ENCODE measurements around the gene CYP19A1. TPM values are rescaled to one million over a fixed set of nuclear protein-coding genes. Genes with fewer than 3 reads are reported as not detected.
"Not testable (repeated sequence)": the region's sequence is repeated elsewhere in the genome, so short reads cannot be mapped to it uniquely, and the experiment has no call there.

The CYP19A1 gene
- total RNA-seq, 2 donors from 2014 or later = not detected

DNA sequence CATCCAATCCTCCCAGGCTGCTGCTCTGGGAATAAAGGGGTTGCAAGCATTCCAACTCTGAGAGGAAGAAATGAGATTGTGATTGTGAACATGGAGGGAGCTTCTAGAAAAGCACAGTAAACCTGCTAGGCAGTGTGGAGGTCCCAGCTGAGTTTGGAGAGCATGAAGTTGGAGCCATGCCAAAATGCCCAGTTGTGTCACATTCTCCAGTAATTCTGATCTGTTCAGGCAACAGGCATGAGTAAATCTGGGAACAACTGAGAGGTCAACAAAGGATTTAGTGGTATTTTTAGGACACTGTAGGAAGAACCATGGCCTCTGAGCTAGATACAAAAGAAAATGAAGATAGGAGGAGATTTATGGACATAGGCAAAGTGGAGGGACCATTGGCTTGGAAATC lies 74.7 kb downstream of the CYP19A1 start:
- no peak overlapping the region for H3K27ac ChIP-seq
- H3K4me3 ChIP-seq = no peak overlapping the region
- peaks cover 5% of the 10 kb centered on the region for H3K4me1 ChIP-seq
- H3K36me3 ChIP-seq = no peaks in the 10 kb centered on the region
- TF ChIP-seq, protein P1, sequence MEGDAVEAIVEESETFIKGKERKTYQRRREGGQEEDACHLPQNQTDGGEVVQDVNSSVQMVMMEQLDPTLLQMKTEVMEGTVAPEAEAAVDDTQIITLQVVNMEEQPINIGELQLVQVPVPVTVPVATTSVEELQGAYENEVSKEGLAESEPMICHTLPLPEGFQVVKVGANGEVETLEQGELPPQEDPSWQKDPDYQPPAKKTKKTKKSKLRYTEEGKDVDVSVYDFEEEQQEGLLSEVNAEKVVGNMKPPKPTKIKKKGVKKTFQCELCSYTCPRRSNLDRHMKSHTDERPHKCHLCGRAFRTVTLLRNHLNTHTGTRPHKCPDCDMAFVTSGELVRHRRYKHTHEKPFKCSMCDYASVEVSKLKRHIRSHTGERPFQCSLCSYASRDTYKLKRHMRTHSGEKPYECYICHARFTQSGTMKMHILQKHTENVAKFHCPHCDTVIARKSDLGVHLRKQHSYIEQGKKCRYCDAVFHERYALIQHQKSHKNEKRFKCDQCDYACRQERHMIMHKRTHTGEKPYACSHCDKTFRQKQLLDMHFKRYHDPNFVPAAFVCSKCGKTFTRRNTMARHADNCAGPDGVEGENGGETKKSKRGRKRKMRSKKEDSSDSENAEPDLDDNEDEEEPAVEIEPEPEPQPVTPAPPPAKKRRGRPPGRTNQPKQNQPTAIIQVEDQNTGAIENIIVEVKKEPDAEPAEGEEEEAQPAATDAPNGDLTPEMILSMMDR (IDR thresholded peaks at IDR 0.05) = no peak
- no peak for DNase-seq
- intact Hi-C loops (cut with DNase I) = no loop called here
- H3K27me3 ChIP-seq = peaks cover 8% of the 10 kb centered on the region
- no peak overlapping the region for H3K9ac ChIP-seq (ENCODE audit: low read depth in 2 of 2, low read length in 2 of 2)
- H3K9me3 ChIP-seq = no peaks in the 10 kb centered on the region

DNA sequence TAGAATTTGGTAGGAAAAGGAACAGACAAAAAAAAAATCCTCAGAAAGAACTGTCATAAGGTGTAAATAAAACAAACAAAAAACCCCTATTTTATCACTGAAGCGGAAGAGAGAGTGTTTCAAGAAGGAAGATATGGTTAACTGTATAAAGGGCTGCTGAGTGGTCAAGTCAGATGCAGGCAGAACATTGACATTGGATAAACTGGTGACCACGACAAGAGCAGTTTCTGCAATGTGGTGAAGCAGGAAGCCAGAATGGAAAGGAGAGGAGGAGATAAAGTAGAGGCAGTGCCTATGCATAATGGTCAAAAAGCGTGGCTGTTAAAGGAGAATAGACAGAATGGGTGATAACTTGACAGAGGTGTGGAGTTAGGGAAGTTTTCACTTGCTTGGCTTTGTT lies 75.3 kb downstream of the CYP19A1 start:
- Histone ChIP-seq H3K27ac (no peak overlapping the region), H3K4me1 (peaks cover 5% of the 10 kb centered on the region), H3K9me3 (no peaks in the 10 kb centered on the region), H3K36me3 (no peaks in the 10 kb centered on the region), H3K27me3 (peaks cover 8% of the 10 kb centered on the region), H3K9ac (ENCODE audit: low read depth in 2 of 2, low read length in 2 of 2) (no peak overlapping the region), H3K4me3 (no peak overlapping the region)
- no peak for DNase-seq
- TF ChIP-seq, protein P1 (IDR thresholded peaks at IDR 0.05) = no peak
- intact Hi-C loops (cut with DNase I) = no loop called here

DNA sequence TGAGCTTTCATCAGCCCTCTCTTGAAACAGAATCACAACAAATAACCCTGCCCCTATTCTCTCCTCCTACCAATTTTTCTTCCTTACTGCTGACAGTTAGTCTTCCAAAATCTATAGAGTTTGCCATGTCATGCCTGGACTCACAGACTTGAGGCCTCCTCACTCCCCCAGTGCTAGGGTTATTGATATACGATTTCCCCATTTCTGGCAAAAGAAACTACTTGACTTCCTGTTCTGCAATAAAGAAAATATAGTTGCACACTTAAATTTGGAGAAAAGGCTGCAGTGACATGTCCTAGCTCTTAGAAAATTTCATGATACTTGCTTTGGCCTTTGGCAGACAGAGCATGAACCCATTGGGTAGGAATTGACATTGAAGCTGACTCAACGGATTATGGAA lies 75.9 kb downstream of the CYP19A1 start:
- H3K27ac ChIP-seq = no peak overlapping the region
- DNase-seq = no peak
- H3K4me1 ChIP-seq = peaks cover 2% of the 10 kb centered on the region
- H3K27me3 ChIP-seq = peaks cover 2% of the 10 kb centered on the region
- H3K9me3 ChIP-seq = no peaks in the 10 kb centered on the region
- no peak overlapping the region for H3K4me3 ChIP-seq
- TF ChIP-seq, protein P1 (IDR thresholded peaks at IDR 0.05) = no peak
- H3K36me3 ChIP-seq = no peaks in the 10 kb centered on the region
- intact Hi-C loops (cut with DNase I) = no loop called here
- no peak overlapping the region for H3K9ac ChIP-seq (ENCODE audit: low read depth in 2 of 2, low read length in 2 of 2)

- H3K27ac ChIP-seq; intact Hi-C loops (cut with DNase I): not testable (repeated sequence)
These were observed 77.3 kb downstream of the CYP19A1 start for GRCh38 chr15:51261113-51261512.

GRCh38 chr15:51260202-51260601 lies 78.2 kb downstream of the CYP19A1 start:
- Histone ChIP-seq H3K4me1 (no peaks in the 10 kb centered on the region), H3K27ac (no peak overlapping the region), H3K9ac (ENCODE audit: low read depth in 2 of 2, low read length in 2 of 2) (no peak overlapping the region), H3K36me3 (no peaks in the 10 kb centered on the region), H3K4me3 (no peak overlapping the region), H3K9me3 (no peaks in the 10 kb centered on the region), H3K27me3 (no peaks in the 10 kb centered on the region)
- DNase-seq = no peak
- TF ChIP-seq, protein P1 (IDR thresholded peaks at IDR 0.05) = no peak
- intact Hi-C loops (cut with DNase I) = no loop called here

More at GRCh38 chr15:51261113-51261512, 77.3 kb downstream of the CYP19A1 start:
- not testable (repeated sequence) for H3K4me3 ChIP-seq; H3K9ac ChIP-seq (ENCODE audit: low read depth in 2 of 2, low read length in 2 of 2); H3K9me3 ChIP-seq; H3K4me1 ChIP-seq; DNase-seq; H3K36me3 ChIP-seq; H3K27me3 ChIP-seq

- H3K9me3 ChIP-seq = no peaks in the 10 kb centered on the region
- no peak overlapping the region for H3K4me3 ChIP-seq
- TF ChIP-seq, protein P1 (IDR thresholded peaks at IDR 0.05) = no peak
- no peak for DNase-seq
- H3K27ac ChIP-seq = no peak overlapping the region
- intact Hi-C loops (cut with DNase I) = no loop called here
- no peaks in the 10 kb centered on the region for H3K36me3 ChIP-seq
- H3K4me1 ChIP-seq = no peaks in the 10 kb centered on the region
- no peaks in the 10 kb centered on the region for H3K27me3 ChIP-seq
- no peak overlapping the region for H3K9ac ChIP-seq (ENCODE audit: low read depth in 2 of 2, low read length in 2 of 2)
These were observed 82.9 kb downstream of the CYP19A1 start for GRCh38 chr15:51255533-51255932.
